Esophagus muscularis mucosa (tissue), 3 donors: ENCODE results near the gene TTN.

Experiments used
- EP300 ChIP-seq: sonication (generic); formaldehyde crosslinking; IDR thresholded peaks from one replicate; pipeline ENCODE4 v1.6.1; 2017; ENCODE audit warnings: antibody characterized with exemption
- TF ChIP-seq, protein P1 (sequence below), 3 experiments: fragments of 200-600 bp in 2 of 3; fragments of 450-650 bp in 1 of 3; sonication (generic) in 2 of 3; IDR thresholded peaks; one replicate each; pipeline ENCODE4 v1.5.1; 2017 to 2019; ENCODE audit warnings: antibody characterized with exemption in 3 of 3, mild to moderate bottlenecking in 2 of 3, moderate library complexity in 1 of 3

- TF ChIP-seq, protein P1, sequence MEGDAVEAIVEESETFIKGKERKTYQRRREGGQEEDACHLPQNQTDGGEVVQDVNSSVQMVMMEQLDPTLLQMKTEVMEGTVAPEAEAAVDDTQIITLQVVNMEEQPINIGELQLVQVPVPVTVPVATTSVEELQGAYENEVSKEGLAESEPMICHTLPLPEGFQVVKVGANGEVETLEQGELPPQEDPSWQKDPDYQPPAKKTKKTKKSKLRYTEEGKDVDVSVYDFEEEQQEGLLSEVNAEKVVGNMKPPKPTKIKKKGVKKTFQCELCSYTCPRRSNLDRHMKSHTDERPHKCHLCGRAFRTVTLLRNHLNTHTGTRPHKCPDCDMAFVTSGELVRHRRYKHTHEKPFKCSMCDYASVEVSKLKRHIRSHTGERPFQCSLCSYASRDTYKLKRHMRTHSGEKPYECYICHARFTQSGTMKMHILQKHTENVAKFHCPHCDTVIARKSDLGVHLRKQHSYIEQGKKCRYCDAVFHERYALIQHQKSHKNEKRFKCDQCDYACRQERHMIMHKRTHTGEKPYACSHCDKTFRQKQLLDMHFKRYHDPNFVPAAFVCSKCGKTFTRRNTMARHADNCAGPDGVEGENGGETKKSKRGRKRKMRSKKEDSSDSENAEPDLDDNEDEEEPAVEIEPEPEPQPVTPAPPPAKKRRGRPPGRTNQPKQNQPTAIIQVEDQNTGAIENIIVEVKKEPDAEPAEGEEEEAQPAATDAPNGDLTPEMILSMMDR (IDR thresholded peaks at IDR 0.05) = no peak
- no peak for TF ChIP-seq EP300
Observed at GRCh38 chr2:178568227-178568626, 239.0 kb downstream of the TTN start.
